Adrenal gland (tissue), 5 donors: ENCODE measurements around the gene CAMTA1.

Experiments
- POLR2A ChIP-seq, 2 donors: fragments of 450-650 bp; IDR thresholded peaks; one replicate each; pipeline ENCODE4 v1.6.1; 2017; ENCODE audit warnings: antibody characterized with exemption in 2 of 2, mild to moderate bottlenecking in 2 of 2, moderate library complexity in 1 of 2
- TF ChIP-seq, protein P1 (sequence below), 6 experiments: fragments of 450-650 bp in 4 of 6; fragments of 200-600 bp in 2 of 6; sonication (generic) in 1 of 6; IDR thresholded peaks; 1 replicate in 5 of 6; 2 replicates in 1 of 6; pipeline versions ENCODE4 v1.5.1 to v1.8.0; 2016 to 2021; ENCODE audit warnings: antibody characterized with exemption in 6 of 6, mild to moderate bottlenecking in 2 of 6, moderate library complexity in 1 of 6
- donor health status: DM: no; HTN: no; CAD: no.

DNA sequence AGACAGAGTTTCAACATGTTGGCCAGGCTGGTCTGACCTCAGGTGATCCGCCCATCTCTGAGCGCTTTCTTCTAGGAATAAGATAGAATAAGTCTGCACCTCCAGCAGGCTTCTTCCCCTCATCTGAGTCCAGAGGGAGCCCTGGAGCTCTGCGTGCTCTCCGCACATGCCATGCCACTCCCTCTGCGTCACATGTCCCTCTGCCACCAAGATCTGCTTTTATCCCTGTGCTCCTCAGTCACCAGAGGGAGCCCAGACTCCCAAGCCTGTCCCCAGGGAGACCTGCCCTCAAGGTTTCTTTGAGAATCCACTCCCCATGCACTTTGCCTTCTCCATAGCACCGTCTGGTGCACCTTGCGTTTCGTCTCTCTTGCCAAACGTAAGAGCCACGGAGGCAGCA, 213.0 kb downstream of the CAMTA1 start:
- TF ChIP-seq, protein P1, sequence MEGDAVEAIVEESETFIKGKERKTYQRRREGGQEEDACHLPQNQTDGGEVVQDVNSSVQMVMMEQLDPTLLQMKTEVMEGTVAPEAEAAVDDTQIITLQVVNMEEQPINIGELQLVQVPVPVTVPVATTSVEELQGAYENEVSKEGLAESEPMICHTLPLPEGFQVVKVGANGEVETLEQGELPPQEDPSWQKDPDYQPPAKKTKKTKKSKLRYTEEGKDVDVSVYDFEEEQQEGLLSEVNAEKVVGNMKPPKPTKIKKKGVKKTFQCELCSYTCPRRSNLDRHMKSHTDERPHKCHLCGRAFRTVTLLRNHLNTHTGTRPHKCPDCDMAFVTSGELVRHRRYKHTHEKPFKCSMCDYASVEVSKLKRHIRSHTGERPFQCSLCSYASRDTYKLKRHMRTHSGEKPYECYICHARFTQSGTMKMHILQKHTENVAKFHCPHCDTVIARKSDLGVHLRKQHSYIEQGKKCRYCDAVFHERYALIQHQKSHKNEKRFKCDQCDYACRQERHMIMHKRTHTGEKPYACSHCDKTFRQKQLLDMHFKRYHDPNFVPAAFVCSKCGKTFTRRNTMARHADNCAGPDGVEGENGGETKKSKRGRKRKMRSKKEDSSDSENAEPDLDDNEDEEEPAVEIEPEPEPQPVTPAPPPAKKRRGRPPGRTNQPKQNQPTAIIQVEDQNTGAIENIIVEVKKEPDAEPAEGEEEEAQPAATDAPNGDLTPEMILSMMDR (IDR thresholded peaks at IDR 0.05), result no peak
- no peak for TF ChIP-seq POLR2A (IDR thresholded peaks at IDR 0.05)
